ENCODE results near the gene CHURC1. TPM values are rescaled to one million over a fixed set of nuclear protein-coding genes. Genes with fewer than 3 reads are reported as not detected.

Gene CHURC1
- total and polyA plus RNA-seq, 2 of the 13 experiments (the other 11 are each of a cell fraction or from before 2014, with no cell fraction given) = 41.1 to 74.4 TPM

DNA sequence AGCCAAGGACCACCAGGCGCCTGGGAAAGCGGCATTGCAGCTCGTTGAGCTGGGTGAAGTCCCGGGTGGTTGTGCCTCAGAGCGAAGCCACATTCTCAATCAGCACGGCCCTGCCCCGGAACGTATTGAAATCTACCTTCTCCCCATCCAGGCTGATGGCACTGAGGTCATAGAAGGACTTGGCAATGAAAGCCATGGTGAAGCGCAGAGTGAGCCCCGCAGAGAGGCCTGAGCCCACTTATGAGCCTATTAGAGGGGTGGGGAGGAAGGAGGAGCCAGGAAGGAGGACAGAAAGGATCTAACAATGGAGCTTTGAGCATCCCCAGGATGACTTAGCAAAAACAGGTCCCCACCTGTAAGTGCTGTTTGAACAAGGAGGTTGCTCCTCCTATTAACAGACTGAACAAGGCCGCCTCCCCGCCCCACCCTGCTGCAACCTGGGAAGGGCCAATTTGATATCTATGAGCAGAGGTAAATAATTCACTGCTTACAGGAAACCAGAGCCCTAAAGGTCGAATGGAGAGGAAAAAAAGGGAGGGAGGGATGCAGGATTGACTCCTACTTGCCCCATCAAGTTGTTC is 28.4 kb downstream of the CHURC1 start, which contains the start of gene GPX2 (continued):
- TF ChIP-seq, protein P1, sequence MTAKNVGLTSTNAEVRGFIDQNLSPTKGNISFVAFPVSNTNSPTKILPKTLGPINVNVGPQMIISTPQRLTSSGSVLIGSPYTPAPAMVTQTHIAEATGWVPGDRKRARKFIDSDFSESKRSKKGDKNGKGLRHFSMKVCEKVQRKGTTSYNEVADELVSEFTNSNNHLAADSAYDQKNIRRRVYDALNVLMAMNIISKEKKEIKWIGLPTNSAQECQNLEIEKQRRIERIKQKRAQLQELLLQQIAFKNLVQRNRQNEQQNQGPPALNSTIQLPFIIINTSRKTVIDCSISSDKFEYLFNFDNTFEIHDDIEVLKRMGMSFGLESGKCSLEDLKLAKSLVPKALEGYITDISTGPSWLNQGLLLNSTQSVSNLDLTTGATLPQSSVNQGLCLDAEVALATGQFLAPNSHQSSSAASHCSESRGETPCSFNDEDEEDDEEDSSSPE (CRISPR knock-in tag; IDR thresholded peaks at IDR 0.05) = 0 out of 2 replicates have a peak, but pooled peaks have one; percentile 28
- 0 out of 2 replicates have a peak, but pooled peaks have one; percentile 57 for TF ChIP-seq BRD4 (CRISPR knock-in tag; IDR thresholded peaks at IDR 0.05)
- TF ChIP-seq NBN (conservative IDR thresholded peaks at IDR 0.05) = no peak
- TF ChIP-seq SAP130 (CRISPR knock-in tag; IDR thresholded peaks at IDR 0.05; ENCODE audit: low read depth) = peak; percentile 86
- TF ChIP-seq, protein P2, sequence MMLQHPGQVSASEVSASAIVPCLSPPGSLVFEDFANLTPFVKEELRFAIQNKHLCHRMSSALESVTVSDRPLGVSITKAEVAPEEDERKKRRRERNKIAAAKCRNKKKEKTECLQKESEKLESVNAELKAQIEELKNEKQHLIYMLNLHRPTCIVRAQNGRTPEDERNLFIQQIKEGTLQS (CRISPR knock-in tag; IDR thresholded peaks at IDR 0.05) = no peak
- TF ChIP-seq ZNF703 (CRISPR knock-in tag; IDR thresholded peaks at IDR 0.05; ENCODE audit: borderline replicate concordance) = no peak
- peak; percentile 99 for TF ChIP-seq NFE2L2 (IDR thresholded peaks at IDR 0.05; ENCODE audit: low read length)
- TF ChIP-seq NFYC (CRISPR knock-in tag; IDR thresholded peaks at IDR 0.05) = peak; percentile 24; the same call in 1 of the 2 replicates
- TF ChIP-seq MED13 (CRISPR knock-in tag; IDR thresholded peaks at IDR 0.05) = peak; percentile 81
- TF ChIP-seq KDM1A (CRISPR knock-in tag; IDR thresholded peaks at IDR 0.05) = peak; percentile 85
- no peak for TF ChIP-seq SP4 (CRISPR knock-in tag; IDR thresholded peaks at IDR 0.05)
- TF ChIP-seq MIER3 (CRISPR knock-in tag; IDR thresholded peaks at IDR 0.05; ENCODE audit: borderline replicate concordance) = peak; percentile 19; the same call in 1 of the 2 replicates
- TF ChIP-seq TEAD3 (CRISPR knock-in tag; optimal IDR thresholded peaks at IDR 0.05; ENCODE audit: borderline replicate concordance) = peak; percentile 45
- TF ChIP-seq YY1 (IDR thresholded peaks at IDR 0.05; ENCODE audit: insufficient read depth, insufficient replicate concordance, low read depth, low read length) = peak; percentile 43
- no peak for TF ChIP-seq ZNF446 (CRISPR knock-in tag; IDR thresholded peaks at IDR 0.05)
- peak; percentile 87 for TF ChIP-seq ISL2 (CRISPR knock-in tag; IDR thresholded peaks at IDR 0.05)
- 0 out of 2 replicates have a peak, but pooled peaks have one; percentile 47 for TF ChIP-seq ZNF124 (CRISPR knock-in tag; IDR thresholded peaks at IDR 0.05)
- peak; percentile 12; the same call in 1 of the 2 replicates for TF ChIP-seq GTF2F1 (IDR thresholded peaks at IDR 0.05; ENCODE audit: low read length)
- TF ChIP-seq, protein P3, sequence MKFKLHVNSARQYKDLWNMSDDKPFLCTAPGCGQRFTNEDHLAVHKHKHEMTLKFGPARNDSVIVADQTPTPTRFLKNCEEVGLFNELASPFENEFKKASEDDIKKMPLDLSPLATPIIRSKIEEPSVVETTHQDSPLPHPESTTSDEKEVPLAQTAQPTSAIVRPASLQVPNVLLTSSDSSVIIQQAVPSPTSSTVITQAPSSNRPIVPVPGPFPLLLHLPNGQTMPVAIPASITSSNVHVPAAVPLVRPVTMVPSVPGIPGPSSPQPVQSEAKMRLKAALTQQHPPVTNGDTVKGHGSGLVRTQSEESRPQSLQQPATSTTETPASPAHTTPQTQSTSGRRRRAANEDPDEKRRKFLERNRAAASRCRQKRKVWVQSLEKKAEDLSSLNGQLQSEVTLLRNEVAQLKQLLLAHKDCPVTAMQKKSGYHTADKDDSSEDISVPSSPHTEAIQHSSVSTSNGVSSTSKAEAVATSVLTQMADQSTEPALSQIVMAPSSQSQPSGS (CRISPR knock-in tag; IDR thresholded peaks at IDR 0.05) = peak; percentile 47; the same call in 1 of the 2 replicates
- peak; percentile 74 for TF ChIP-seq SOX13 (IDR thresholded peaks at IDR 0.05)
- peak in 1 of 2 experiments; percentile 95; a peak in 2 of 4 replicates for TF ChIP-seq SOX13 (CRISPR knock-in tag; conservative IDR thresholded peaks at IDR 0.05 in 1 of 2, IDR thresholded peaks at IDR 0.05 in 1 of 2)
- peak; percentile 82 for TF ChIP-seq HDAC2 (CRISPR knock-in tag; IDR thresholded peaks at IDR 0.05)
- peak in 1 of 2 experiments; percentile 37; a peak in 2 of 4 replicates for TF ChIP-seq NR2F1 (CRISPR knock-in tag; IDR thresholded peaks at IDR 0.05)
- TF ChIP-seq, protein P4, sequence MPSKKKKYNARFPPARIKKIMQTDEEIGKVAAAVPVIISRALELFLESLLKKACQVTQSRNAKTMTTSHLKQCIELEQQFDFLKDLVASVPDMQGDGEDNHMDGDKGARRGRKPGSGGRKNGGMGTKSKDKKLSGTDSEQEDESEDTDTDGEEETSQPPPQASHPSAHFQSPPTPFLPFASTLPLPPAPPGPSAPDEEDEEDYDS (CRISPR knock-in tag; IDR thresholded peaks at IDR 0.05) = peak; percentile 97
- TF ChIP-seq RXRA (CRISPR knock-in tag; IDR thresholded peaks at IDR 0.05) = peak; percentile 85; the same call in 1 of the 2 replicates
- TF ChIP-seq NCOA2 (CRISPR knock-in tag; IDR thresholded peaks at IDR 0.05) = peak; percentile 91
- no peak for TF ChIP-seq ZNF839 (CRISPR knock-in tag; IDR thresholded peaks at IDR 0.05; ENCODE audit: borderline replicate concordance)
- peak; percentile 44; the same call in 1 of the 2 replicates for TF ChIP-seq SNAI1 (CRISPR knock-in tag; IDR thresholded peaks at IDR 0.05; ENCODE audit: borderline replicate concordance)
